T-helper 1 cell treated with Interleukin-12 subunit alpha and Interleukin-12 subunit beta and Interleukin-4 antibody, amounts not matched to agents 30 μg/mL and 1 μg/mL, for 36 hours (primary cell): ENCODE data around the gene CHST13.

Experiments used
- H3K27ac Mint-ChIP-seq: one replicate; pipeline ENCODE4 v1.8.0; 2021; ENCODE audit warnings: mild to moderate bottlenecking, mixed read lengths
- H3K27me3 Mint-ChIP-seq: one replicate; pipeline ENCODE4 v1.8.0; 2021; ENCODE audit warnings: low read depth, mixed read lengths
- H3K36me3 Mint-ChIP-seq: one replicate; pipeline ENCODE4 v1.8.0; 2021; ENCODE audit warnings: low read depth, mixed read lengths
- H3K4me1 Mint-ChIP-seq: one replicate; pipeline ENCODE4 v1.8.0; 2021; ENCODE audit warnings: low read depth, mixed read lengths
- H3K4me3 Mint-ChIP-seq: one replicate; pipeline ENCODE4 v1.8.0; 2021; ENCODE audit warnings: mild to moderate bottlenecking, moderate library complexity, mixed read lengths
- H3K9me3 Mint-ChIP-seq: one replicate; pipeline ENCODE4 v1.8.0; 2021; ENCODE audit warnings: mixed read lengths

CHST13 gene

DNA sequence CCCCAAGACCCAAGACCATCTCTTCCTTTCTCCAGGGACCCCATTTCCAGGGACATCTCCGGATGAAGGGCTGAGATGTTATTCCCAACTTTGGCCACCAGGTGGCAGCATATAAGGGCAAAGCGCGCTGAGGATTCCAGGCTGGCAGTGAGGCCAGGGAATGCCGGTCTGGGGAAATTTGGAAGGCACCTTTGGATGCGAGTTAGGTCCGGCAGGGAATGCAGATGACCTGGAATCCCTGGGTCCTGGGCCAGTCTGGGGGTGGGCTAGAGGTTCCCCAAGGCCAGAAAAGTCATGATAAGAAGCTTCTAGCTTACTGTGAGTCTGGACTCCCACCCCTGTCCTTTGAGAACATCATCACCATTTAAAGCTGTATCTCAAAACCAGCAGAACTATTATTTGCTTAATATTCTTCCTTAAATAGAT, 1.6 kb upstream of the CHST13 start:
- Mint-ChIP-seq H3K27me3 (peaks cover 23% of the 10 kb centered on the region), H3K36me3 (no peaks in the 10 kb centered on the region), H3K9me3 (no peaks in the 10 kb centered on the region), H3K27ac (no peak overlapping the region), H3K4me1 (no peaks in the 10 kb centered on the region), H3K4me3 (no peak overlapping the region)

DNA sequence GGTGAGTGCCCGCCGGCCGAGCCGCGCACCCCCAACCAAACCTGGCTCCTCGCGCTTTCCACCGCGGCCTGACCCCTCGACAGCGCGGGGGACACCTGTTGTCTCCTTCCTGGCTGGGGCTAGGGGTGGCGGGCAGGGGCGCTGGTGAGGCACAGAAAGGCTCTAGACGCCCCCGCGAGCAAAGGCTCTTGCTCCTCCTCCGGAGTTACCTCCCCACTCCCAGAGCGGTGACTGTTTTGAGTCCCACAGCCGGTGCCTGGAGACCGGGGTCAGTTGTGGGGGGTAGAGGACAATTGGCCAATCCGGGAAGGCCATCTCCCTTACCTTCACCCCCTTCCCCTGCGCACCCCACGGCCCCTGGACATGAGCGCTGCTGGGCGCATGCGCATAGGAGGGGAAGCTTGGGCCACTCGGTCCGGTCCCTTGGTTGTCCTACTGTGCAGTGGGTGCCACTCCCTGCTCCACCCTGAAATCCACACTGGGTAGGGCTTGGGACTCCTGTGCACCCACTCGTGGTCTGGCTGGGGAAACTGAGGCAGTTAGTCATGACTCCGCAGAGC, 554 bp downstream of the CHST13 start:
- Mint-ChIP-seq H3K4me3 (no peak overlapping the region), H3K27ac (no peak overlapping the region), H3K36me3 (no peaks in the 10 kb centered on the region), H3K4me1 (no peaks in the 10 kb centered on the region), H3K9me3 (no peaks in the 10 kb centered on the region), H3K27me3 (peaks cover 23% of the 10 kb centered on the region)

DNA sequence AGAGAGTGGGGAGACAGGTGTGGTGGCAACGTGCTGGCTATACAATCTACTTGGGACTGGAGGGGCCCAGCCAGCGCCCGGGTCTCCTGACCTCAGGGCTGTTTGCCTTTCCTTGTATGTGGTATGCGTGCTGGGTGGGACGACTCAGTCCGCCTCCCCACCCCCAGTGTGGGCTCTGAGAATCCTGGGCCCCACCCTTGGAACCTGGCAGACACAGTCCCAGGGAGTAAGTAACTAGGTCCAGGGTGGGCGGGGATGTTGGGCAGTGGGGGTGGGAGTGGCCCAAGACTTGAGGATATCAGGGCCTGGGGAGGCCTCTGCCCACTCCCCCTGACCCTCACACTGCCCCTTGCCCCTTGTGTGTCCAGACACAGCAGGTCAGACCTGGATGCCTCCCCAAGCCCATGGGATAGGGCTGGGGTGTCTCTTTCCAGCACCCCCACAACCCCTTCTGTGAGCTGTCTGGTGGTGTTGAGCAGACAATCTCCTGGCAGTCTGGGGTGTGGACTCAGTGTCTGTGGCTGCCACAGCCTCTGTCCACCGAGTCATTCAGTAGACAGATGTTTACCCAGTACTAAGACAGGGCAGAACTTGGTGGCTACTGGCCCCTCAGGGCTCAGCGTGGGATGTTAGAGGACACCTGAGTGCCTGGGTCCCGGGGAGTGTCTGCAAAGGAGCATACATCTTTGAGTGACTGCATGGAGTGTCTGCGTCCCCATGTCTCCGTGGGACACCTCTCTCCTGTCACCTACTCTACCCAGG, 1.3 kb downstream of the CHST13 start:
- Mint-ChIP-seq H3K4me3 (no peak overlapping the region), H3K27ac (no peak overlapping the region), H3K9me3 (no peaks in the 10 kb centered on the region), H3K27me3 (peaks cover 23% of the 10 kb centered on the region), H3K4me1 (no peaks in the 10 kb centered on the region), H3K36me3 (no peaks in the 10 kb centered on the region)

DNA sequence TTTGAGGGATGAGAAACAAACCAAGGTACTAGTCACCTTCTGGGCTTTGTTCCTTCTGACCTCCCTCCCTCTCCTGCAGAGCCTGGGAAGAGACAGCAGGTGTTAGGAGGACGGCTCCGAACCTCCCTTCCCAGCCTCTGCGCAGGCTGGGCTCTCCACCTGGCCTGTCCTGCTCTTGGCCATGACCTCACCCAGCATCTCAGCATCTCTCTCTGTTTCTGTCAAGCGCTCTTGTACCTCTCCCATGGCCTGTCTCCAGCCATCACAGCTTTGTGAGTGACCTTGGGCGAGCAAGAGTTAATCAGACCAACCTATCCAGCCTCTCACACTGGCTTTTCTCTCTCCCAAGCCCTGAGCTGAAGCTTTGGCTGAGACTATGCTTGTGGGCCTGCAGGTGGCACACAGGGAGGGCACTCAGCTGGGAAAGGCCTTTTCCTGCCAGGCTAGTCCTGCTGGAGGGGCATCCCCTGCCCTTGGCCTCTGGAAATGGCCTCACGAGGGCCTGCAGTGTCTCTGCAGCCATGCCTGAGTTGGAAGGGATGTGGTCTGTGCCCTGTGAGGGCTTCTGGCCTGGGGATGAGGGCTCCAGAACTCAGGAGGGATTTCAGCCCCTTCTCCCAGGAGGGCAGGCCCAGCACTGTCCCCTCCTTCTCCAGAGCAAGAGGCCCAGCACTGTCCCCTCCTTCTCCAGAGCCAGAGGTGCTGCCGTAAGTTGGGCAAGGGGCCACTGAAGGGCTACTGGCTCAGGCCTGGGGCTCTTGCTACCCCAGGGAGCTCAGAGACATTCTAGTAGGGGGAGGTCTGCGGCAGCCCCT, 2.1 kb downstream of the CHST13 start:
- no peaks in the 10 kb centered on the region for H3K9me3 Mint-ChIP-seq
- H3K4me1 Mint-ChIP-seq, result no peaks in the 10 kb centered on the region
- H3K36me3 Mint-ChIP-seq, result no peaks in the 10 kb centered on the region
- no peak overlapping the region for H3K27ac Mint-ChIP-seq
- no peak overlapping the region for H3K4me3 Mint-ChIP-seq
- H3K27me3 Mint-ChIP-seq, result peaks cover 23% of the 10 kb centered on the region

DNA sequence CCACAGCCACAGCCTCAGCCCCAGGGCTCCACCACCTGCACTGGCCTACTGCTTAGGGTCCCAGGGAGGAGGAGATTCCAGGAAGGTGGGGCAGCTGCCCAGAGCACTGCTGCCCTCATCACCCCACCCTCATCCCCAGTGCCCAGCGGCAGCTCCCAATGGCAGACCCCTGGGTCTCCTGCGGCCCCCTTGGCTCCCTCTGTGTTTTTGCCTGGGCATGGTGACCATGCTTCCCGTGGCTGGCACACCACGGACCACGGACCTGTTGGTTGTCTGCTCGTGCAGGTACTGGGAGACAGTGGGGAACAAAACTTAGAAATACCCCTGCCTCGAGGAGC, 2.7 kb downstream of the CHST13 start:
- Mint-ChIP-seq H3K4me1 (no peaks in the 10 kb centered on the region), H3K4me3 (no peak overlapping the region), H3K9me3 (no peaks in the 10 kb centered on the region), H3K27me3 (peaks cover 23% of the 10 kb centered on the region), H3K27ac (no peak overlapping the region), H3K36me3 (no peaks in the 10 kb centered on the region)

DNA sequence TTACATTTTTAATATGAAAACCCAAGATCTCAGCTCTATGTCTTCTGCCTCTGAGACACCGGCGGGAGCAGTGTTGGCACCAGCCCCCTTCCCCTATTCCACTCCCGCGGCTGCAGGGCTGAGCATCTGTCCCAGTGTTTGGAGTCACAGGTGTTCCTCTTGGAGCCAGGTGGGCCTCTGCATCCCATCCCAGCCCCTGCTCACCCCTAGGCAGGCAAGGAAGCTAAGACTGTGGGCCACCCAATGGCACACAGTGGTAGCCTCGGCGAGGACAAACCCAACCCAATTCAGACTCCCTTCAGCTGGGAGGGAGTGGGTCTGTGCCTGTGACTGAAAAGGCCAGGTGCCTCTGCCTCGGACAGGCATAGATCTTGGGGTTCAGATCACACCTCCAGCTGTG, 3.1 kb downstream of the CHST13 start:
- Mint-ChIP-seq H3K27me3 (peaks cover 25% of the 10 kb centered on the region), H3K4me3 (no peak overlapping the region), H3K4me1 (no peaks in the 10 kb centered on the region), H3K27ac (no peak overlapping the region), H3K9me3 (no peaks in the 10 kb centered on the region), H3K36me3 (no peaks in the 10 kb centered on the region)

DNA sequence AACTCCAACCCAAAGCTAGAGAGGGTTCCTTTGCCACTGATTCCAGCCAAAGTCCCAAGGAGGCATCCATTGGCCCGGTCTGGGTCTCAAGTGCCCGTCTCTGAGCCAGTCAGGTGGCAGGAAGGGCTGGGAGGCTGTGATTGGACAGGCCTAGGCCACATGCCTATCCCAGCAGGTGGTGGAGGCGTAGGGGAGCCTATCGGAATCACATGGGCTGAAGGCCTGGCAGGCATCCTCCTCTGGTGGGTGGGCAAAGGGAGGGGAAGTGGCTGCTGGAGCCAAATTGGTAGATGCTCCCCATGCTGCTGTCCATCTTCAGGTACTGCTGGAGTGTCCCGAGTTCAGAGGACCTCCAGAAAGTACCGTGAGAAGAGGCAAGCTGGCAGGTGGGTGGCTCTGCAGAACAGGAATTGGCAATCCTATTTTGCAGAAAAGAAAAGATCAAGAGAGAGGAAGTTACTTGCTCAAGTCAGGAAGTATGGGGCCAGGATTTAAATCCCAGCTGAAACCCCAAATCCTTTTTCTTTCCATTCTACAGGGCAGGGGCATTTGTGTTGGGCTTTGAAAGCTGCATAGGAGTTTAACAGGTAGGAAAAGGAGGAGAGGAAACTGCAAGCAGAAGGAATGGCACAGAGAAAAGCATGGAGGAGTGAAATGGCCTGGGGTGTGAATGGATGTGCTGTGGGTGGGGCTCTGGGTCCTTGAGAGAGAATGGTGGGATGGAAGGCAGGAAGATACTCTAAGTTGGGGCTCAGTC, 3.7 kb downstream of the CHST13 start:
- no peaks in the 10 kb centered on the region for H3K4me1 Mint-ChIP-seq
- H3K4me3 Mint-ChIP-seq, result no peak overlapping the region
- no peaks in the 10 kb centered on the region for H3K9me3 Mint-ChIP-seq
- peaks cover 25% of the 10 kb centered on the region for H3K27me3 Mint-ChIP-seq
- H3K36me3 Mint-ChIP-seq, result no peaks in the 10 kb centered on the region
- H3K27ac Mint-ChIP-seq, result no peak overlapping the region

DNA sequence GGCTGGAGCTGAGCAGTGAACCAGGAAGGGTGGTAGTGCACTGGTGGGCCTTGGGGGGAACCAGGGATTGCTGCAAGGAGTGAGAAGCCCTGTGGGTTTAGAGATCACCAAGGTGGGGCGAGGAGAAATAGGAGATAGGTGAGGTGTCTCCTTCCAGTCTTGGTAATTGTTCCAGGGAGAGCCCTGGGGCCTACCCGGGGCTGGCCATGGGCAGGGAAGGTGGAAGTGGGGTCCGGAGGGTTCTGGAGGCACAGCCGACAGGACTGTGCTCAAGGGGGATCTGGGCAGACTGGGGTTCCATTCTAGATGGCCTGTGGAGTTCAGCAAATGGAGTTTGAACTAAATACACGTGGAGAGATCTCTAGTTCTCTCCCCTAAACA, 4.5 kb downstream of the CHST13 start:
- no peaks in the 10 kb centered on the region for H3K9me3 Mint-ChIP-seq
- H3K27me3 Mint-ChIP-seq, result peaks cover 24% of the 10 kb centered on the region
- H3K27ac Mint-ChIP-seq, result no peak overlapping the region
- no peaks in the 10 kb centered on the region for H3K4me1 Mint-ChIP-seq
- H3K4me3 Mint-ChIP-seq, result no peak overlapping the region
- H3K36me3 Mint-ChIP-seq, result no peaks in the 10 kb centered on the region

DNA sequence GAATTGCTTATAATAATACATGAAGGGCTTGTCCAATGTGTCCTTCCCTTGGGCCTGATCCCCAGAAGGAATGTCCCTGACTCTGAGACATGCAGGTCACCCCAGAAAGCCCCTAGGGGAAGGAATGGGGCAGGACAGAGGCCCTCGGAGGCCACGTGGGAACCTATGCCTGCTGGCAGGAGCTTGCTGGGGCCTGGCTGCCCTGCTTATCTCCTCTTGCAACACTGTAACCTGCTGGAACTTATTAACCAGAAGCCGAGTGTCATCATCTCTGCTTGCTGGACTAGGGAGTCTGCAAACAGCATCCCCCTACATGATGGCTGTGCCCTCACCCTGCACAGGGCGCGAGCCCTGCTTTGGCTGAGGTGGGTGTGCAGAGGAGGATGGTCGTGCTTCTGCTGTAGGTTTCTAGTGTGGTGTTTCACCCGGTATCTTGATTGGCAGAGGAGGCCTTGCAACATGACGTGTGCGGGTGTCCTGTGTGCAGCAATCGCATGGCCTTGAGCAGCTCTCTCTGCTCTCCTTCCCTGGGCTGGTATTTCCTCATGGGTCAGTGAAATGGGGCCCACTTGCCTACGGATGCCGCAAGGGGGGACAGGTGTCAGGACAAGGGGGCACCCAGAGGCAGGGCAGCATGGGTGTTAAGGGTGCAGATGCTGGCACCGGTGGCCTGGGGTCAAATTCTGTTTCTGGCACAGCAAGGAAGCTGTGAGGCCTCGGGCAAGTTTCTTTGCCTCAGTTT, 5.0 kb downstream of the CHST13 start:
- no peaks in the 10 kb centered on the region for H3K4me1 Mint-ChIP-seq
- no peaks in the 10 kb centered on the region for H3K9me3 Mint-ChIP-seq
- peaks cover 26% of the 10 kb centered on the region for H3K27me3 Mint-ChIP-seq
- H3K36me3 Mint-ChIP-seq, result no peaks in the 10 kb centered on the region
- no peak overlapping the region for H3K4me3 Mint-ChIP-seq
- H3K27ac Mint-ChIP-seq, result no peak overlapping the region

DNA sequence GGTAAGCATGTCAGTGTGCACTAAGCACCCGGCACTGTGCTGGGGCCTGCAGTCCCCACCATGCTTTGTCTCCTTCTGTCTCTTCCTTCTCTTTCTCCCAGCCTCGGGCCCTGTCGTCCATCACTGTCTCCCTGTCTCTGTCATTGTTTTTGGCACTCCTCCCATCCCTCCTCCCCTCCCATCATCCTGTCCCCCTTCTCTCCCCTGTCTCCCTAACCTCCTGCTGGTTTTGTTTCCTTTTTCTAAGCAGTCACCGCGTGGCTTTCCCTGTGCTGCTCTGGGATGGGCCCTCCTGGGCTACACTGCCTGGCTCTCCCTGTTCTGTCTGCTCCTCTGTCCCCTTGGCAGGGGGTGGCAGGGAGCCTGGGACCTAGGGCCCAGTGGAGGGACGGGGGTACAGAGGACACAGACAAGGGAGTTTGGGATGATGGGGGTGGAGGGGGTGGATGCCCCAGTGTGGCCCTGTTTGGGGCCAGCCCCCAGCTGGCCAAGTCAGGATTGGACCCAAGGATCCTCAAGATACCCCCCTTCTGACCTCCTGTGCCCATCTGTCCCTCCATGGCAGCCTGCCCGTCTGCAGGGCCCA, 5.7 kb downstream of the CHST13 start:
- no peak overlapping the region for H3K4me3 Mint-ChIP-seq
- no peaks in the 10 kb centered on the region for H3K4me1 Mint-ChIP-seq
- no peaks in the 10 kb centered on the region for H3K9me3 Mint-ChIP-seq
- peaks cover 31% of the 10 kb centered on the region for H3K27me3 Mint-ChIP-seq
- no peak overlapping the region for H3K27ac Mint-ChIP-seq
- H3K36me3 Mint-ChIP-seq, result no peaks in the 10 kb centered on the region

DNA sequence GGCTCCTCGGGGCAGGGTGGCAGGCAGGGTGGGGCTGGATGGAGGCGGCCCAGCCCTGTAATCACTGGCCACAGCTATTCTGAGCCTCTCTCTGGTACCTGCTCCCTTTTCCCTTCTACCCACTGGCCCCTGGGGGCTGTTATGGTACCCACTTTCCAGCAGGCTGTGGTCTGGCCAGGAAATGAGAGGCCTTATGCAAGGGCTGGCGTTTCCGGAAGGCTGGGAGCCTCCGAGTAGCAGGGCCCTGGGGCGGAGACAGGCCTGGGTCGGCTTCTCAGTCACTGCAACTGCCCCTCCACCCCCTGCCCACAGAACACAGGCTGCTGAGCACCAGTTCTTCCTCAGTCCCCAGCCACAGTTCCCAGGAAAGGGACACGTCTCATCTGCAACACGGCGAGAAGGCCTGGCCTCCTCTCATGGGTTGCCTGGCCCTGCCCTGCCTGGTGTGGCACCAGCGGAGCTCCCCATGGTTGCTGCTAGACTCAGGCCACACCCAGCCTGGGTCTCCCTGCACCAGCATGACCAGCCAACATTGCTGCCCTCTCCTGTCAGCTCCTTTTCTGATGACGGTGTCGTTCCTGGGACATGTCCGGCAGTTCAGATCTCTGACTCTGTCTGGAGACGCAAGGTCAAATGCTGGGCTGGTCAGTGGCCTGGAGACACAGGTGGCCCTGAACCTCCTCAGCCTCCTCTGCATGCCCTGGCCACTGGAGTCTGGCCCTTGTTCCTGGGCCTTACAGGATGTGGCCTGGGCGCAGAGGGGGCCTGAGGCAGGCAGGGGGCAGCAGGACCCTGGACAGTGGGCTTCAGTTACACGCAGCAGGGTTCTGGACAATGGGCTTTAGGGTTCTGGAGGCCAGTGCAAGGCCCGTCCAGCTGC, 6.5 kb downstream of the CHST13 start:
- Mint-ChIP-seq H3K27me3 (peaks cover 31% of the 10 kb centered on the region), H3K4me3 (no peak overlapping the region), H3K9me3 (no peaks in the 10 kb centered on the region), H3K27ac (peak overlapping the region; percentile 36), H3K36me3 (no peaks in the 10 kb centered on the region), H3K4me1 (no peaks in the 10 kb centered on the region)

DNA sequence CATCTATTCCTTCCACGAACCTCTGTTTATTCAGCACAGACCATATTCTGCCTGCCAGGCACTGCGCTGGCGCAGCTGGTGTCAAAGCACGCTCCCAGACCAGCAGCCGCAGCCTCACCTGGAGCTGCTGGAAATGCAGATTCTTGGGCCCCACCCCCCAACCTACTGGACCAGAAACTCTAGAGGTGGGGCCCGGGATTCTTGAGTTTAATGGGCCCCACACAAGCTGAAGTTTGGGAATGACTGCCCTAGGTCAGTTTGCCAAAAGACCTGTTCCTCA, 7.0 kb downstream of the CHST13 start:
- no peaks in the 10 kb centered on the region for H3K36me3 Mint-ChIP-seq
- no peaks in the 10 kb centered on the region for H3K9me3 Mint-ChIP-seq
- H3K27ac Mint-ChIP-seq, result no peak overlapping the region
- H3K27me3 Mint-ChIP-seq, result peaks cover 29% of the 10 kb centered on the region
- H3K4me3 Mint-ChIP-seq, result no peak overlapping the region
- H3K4me1 Mint-ChIP-seq, result no peaks in the 10 kb centered on the region

DNA sequence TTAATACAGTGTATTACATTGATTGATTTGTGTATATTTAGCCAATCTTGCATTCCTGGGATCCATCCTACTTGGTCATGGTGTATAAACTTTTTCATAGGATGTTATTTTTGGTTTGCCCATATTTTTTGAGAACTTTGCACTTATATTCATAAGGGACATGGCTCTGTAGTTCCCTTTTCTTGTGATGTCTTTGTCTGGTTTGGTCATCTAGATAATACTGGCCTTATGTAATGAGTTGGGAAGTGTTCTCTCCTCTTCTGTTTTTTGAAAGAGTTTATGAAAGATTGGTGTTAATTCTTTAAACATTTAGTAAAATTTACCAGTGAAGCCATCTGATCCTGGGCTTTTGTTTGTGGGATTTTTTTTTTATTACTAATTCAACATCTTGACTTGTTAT, 9.6 kb downstream of the CHST13 start:
- no peak overlapping the region for H3K27ac Mint-ChIP-seq
- no peaks in the 10 kb centered on the region for H3K4me1 Mint-ChIP-seq
- no peaks in the 10 kb centered on the region for H3K36me3 Mint-ChIP-seq
- no peaks in the 10 kb centered on the region for H3K9me3 Mint-ChIP-seq
- no peak overlapping the region for H3K4me3 Mint-ChIP-seq
- H3K27me3 Mint-ChIP-seq, result peaks cover 26% of the 10 kb centered on the region
